Esophagus (tissue), 2 donors: ENCODE results near the gene BARHL1. TPM values are rescaled to one million over a fixed set of nuclear protein-coding genes. Genes with fewer than 3 reads are reported as not detected.

Source experiments
- H3K27ac ChIP-seq, 2 donors: one replicate each; pipeline ENCODE4 v1.5.1; 2013; ENCODE audit warnings: low read depth in 2 of 2, mild to moderate bottlenecking in 2 of 2, inconsistent platforms in 1 of 2, low read length in 1 of 2, moderate library complexity in 1 of 2
- H3K27me3 ChIP-seq, 2 donors: one replicate each; pipeline ENCODE4 v1.6.1; 2013; ENCODE audit warnings: low read length in 2 of 2, control low read depth in 1 of 2, mild to moderate bottlenecking in 1 of 2; ENCODE audit not compliant: insufficient read depth in 2 of 2, control insufficient read depth in 1 of 2
- H3K36me3 ChIP-seq, 2 donors: one replicate each; pipeline ENCODE4 v1.6.1; 2013; ENCODE audit warnings: low read length in 1 of 2; ENCODE audit not compliant: control insufficient read depth in 2 of 2, insufficient read depth in 2 of 2
- H3K4me1 ChIP-seq, 2 donors: one replicate each; pipeline ENCODE4 v1.6.1; 2013; ENCODE audit warnings: low read length in 1 of 2; ENCODE audit not compliant: control insufficient read depth in 2 of 2, insufficient read depth in 2 of 2
- H3K4me3 ChIP-seq, 2 donors: one replicate each; pipeline ENCODE4 v1.5.1; 2013; ENCODE audit warnings: low read length in 2 of 2, mild to moderate bottlenecking in 2 of 2, low read depth in 1 of 2, moderate library complexity in 1 of 2
- H3K9me3 ChIP-seq, 2 donors: one replicate each; pipeline ENCODE4 v1.6.1; 2013; ENCODE audit warnings: mild to moderate bottlenecking in 2 of 2, low read depth in 1 of 2, low read length in 1 of 2, moderate library complexity in 1 of 2; ENCODE audit not compliant: control insufficient read depth in 2 of 2, insufficient read depth in 1 of 2
- WGBS, 2 donors: extraction: QIAGEN DNeasy Blood & Tissue Kit; methylation state at CpG; one replicate each; pipeline ENCODE4 v1.1.7; 2013; 5-methylcytosine and 5-hydroxymethylcytosine counted together
- polyA plus RNA-seq, 2 donors: library from polyadenylated mRNA; stranded (reverse); fragments of 200-250 nt; gene quantifications; one replicate each; pipeline ENCODE4 v1.2.3, GENCODE V29; 2013
- donor health status: healthy with polysubstance abuse.
- donor health status: Bipolar disorder and iron deficiency.

BARHL1 gene
- polyA plus RNA-seq, 2 donors = not detected

DNA sequence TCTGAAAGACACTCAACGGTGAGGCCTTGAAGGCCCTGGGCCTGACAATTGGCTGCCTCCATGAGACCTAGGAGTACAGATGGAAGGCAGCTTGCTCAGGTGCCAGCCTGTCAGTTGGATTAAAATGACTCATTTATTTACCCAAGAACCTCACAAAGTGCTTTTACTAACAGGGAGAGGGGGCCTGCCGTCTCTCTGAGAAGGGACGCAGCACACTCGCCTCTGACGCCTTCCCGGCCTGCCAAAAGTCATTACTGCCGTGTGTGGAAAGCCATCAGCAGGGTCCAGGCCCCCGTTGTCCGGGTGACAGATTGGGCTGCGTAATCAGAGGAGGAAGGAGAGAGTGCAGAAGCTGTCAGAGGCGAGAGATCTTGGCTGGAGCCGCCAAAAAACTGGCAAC lies 54.9 kb downstream of the BARHL1 start:
- H3K27me3 ChIP-seq = no peaks in the 10 kb centered on the region
- 77 to 78% methylated on average over 12 of the region's 12 CpGs for WGBS, 2 donors
- H3K9me3 ChIP-seq = no peaks in the 10 kb centered on the region
- no peak overlapping the region for H3K27ac ChIP-seq
- H3K4me1 ChIP-seq = no peaks in the 10 kb centered on the region
- peaks cover 12 to 22% of the 10 kb centered on the region in 2 donors for H3K36me3 ChIP-seq
- H3K4me3 ChIP-seq = no peak overlapping the region

DNA sequence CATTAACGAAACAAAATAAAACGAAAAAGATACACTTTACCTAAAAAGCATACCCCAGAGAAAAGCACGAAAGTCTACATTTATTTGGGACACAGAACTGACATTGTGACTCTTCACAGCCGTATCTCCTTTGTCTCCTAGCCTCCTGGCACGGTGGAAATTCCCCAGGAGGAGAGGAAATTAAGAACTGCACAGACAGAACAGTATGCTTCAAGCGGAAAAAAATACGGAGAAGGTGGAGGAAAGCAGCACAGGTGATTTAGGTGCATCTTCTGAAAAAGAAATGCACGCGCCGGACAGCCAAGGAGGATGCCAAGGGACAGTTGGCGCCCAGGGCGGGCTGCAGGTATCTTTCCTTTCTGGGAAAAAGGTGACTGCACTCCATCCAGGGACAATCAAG lies 55.4 kb downstream of the BARHL1 start:
- H3K4me3 ChIP-seq = no peak overlapping the region
- H3K27ac ChIP-seq = no peak overlapping the region
- H3K9me3 ChIP-seq = no peaks in the 10 kb centered on the region
- WGBS, 2 donors = 91 to 92% methylated on average over 12 of the region's 12 CpGs
- H3K4me1 ChIP-seq = no peaks in the 10 kb centered on the region
- H3K27me3 ChIP-seq = no peaks in the 10 kb centered on the region
- H3K36me3 ChIP-seq = peaks cover 12 to 22% of the 10 kb centered on the region in 2 donors

DNA sequence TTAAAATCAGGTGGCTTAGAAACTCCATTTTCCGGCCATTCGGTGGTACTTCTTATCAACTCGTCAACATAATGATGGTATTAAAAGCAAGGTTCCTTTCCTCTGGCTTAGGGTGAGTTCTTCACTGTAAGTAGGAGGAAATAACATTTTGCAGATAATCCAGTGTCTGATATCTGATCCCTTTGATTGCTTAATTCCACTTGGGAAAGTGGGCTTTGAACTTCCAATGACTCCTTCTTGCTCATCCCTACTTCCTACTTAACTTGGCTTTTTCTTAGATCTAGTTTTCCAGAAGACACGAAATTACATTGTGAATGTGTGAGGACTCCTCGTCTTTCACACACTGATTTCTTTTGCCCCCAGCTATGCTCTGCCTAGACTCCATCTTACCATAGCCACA lies 55.8 kb downstream of the BARHL1 start:
- Histone ChIP-seq H3K27ac (no peak overlapping the region), H3K4me3 (no peak overlapping the region), H3K36me3 (peaks cover 16 to 22% of the 10 kb centered on the region in 2 donors), H3K27me3 (no peaks in the 10 kb centered on the region), H3K9me3 (no peaks in the 10 kb centered on the region), H3K4me1 (no peaks in the 10 kb centered on the region)
- 91% methylated on average over 5 of the region's 5 CpGs for WGBS, 2 donors

DNA sequence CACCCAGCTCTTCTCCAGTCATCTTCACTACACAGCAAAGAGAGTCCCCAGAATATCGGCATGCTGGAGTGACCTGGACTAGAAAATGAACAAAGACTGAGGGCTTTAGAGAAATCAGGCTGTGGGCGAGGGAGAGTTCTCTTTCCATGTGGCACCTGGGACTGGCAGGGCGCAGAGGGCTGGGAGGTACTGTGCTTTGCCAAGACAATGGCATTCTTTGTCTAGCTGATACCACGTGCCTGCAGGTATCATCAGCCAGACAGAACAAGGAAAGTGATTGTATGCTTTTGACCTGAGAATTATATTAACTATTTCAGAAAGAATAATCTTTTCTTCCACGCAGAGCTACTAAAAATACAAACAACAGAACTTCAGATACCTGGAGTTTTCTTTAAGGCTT lies 56.9 kb downstream of the BARHL1 start:
- Histone ChIP-seq H3K27ac (no peak overlapping the region), H3K9me3 (no peaks in the 10 kb centered on the region), H3K27me3 (no peaks in the 10 kb centered on the region), H3K4me1 (no peaks in the 10 kb centered on the region), H3K4me3 (no peak overlapping the region), H3K36me3 (peaks cover 18 to 27% of the 10 kb centered on the region in 2 donors)
- 77 to 88% methylated on average over 5 of the region's 5 CpGs for WGBS, 2 donors

Other genes starting within 250 kb of the BARHL1 start
- gene SETX, start 227.6 kb upstream of the BARHL1 start, polyA plus RNA-seq = 10 to 100 TPM; 12.2 to 12.5 TPM
- gene TTF1, start 175.8 kb upstream of the BARHL1 start, polyA plus RNA-seq = 10 to 100 TPM in 1 of 2 donors, 1 to 10 TPM in 1; 9.2 to 11.1 TPM
- not detected for gene CFAP77, start 172.4 kb upstream of the BARHL1 start, polyA plus RNA-seq
- 1 to 10 TPM; 6.6 to 8.0 TPM for gene DDX31, start 87.4 kb downstream of the BARHL1 start, polyA plus RNA-seq
- 1 to 10 TPM; 2.1 to 3.8 TPM for gene GTF3C4, start 87.9 kb downstream of the BARHL1 start, polyA plus RNA-seq